ENCODE data around the gene FAM81A. TPM values are rescaled to one million over a fixed set of nuclear protein-coding genes. Genes with fewer than 3 reads are reported as not detected.
A peak's percentile ranks its signal among the peaks of the same experiment; 100 is the strongest.

FAM81A gene
- total and polyA plus RNA-seq, 2 donors (not counting 1 experiment from before 2014, with no cell fraction given): 0.24 to 0.33 TPM

DNA sequence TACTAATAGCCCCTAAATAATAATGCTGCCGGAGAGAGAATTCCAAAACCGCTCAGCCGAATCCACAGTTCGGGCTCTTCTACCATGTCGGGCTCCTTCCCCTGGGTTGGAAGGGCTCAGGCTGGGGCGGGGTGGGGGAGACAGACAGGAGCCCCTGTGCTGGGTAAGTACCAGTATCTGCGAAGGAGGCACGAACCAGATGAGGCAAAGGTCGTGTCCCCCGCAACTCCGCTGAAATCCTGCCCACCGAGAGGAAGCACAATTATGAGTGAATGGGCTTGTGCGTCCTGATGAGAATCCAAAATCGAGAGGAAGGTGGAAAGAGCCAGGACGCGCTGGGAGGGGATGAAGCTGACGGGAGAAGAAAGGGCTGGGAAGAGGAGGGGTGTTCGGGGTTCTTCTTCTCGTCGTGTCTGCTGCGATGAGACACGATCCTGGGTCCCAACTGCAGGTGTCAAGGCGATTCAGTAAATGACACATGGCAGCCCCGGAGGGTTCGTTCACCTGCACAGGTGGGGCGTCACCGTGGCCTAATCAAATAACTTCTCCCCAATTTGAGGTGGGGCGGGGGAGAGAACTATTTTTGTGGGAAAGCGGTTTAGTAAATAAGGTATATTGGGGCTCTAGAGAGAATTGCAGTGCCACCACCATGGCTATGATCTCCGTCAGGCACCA, 707 bp upstream of the FAM81A start:
- no peaks in the 10 kb centered on the region for H3K36me3 ChIP-seq (ENCODE audit: control insufficient read depth, insufficient read depth, low read length)
- no peaks in the 10 kb centered on the region for H4K20me1 ChIP-seq (ENCODE audit: control insufficient read depth, extremely low read depth, insufficient read depth, low read length)
- H3K27ac ChIP-seq (ENCODE audit: insufficient read depth, low read length): no peak overlapping the region
- no peak for DNase-seq (ENCODE audit: low read depth in 2 of 2)
- no peak overlapping the region for H3K9ac ChIP-seq (ENCODE audit: insufficient read depth, low read length)
- peaks cover 17% of the 10 kb centered on the region for H3K27me3 ChIP-seq (ENCODE audit: control insufficient read depth, insufficient read depth, low read length)
- TF ChIP-seq, protein P1, sequence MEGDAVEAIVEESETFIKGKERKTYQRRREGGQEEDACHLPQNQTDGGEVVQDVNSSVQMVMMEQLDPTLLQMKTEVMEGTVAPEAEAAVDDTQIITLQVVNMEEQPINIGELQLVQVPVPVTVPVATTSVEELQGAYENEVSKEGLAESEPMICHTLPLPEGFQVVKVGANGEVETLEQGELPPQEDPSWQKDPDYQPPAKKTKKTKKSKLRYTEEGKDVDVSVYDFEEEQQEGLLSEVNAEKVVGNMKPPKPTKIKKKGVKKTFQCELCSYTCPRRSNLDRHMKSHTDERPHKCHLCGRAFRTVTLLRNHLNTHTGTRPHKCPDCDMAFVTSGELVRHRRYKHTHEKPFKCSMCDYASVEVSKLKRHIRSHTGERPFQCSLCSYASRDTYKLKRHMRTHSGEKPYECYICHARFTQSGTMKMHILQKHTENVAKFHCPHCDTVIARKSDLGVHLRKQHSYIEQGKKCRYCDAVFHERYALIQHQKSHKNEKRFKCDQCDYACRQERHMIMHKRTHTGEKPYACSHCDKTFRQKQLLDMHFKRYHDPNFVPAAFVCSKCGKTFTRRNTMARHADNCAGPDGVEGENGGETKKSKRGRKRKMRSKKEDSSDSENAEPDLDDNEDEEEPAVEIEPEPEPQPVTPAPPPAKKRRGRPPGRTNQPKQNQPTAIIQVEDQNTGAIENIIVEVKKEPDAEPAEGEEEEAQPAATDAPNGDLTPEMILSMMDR (conservative IDR thresholded peaks at IDR 0.05 in 1 of 2, IDR thresholded peaks at IDR 0.05 in 1 of 2; ENCODE audit: low read depth in 1 of 2, low read length in 2 of 2): no peak
- TF ChIP-seq EZH2 (IDR thresholded peaks at IDR 0.05; ENCODE audit: low read length, missing control alignments): peak; percentile 49
- peak overlapping the region; percentile 6 for H2AFZ ChIP-seq (ENCODE audit: low read length)
- H3K4me3 ChIP-seq (replicated peaks in 1 of 4; ENCODE audit: control extremely low read depth in 1 of 4, insufficient read depth in 1 of 4, low read depth in 3 of 4, low read length in 4 of 4): peak overlapping the region; percentile 27 to 58 (median 42)
- peak overlapping the region; percentile 84 for H3K4me2 ChIP-seq (ENCODE audit: extremely low read depth, insufficient read depth, low read length)
- no peaks in the 10 kb centered on the region for H3K79me2 ChIP-seq (ENCODE audit: control insufficient read depth, insufficient read depth, low read length)
- H3K9me3 ChIP-seq (ENCODE audit: control insufficient read depth, insufficient read depth, low read depth, low read length): no peaks in the 10 kb centered on the region
- peaks cover 3% of the 10 kb centered on the region for H3K4me1 ChIP-seq (ENCODE audit: control insufficient read depth, extremely low read depth, insufficient read depth, low read length)

DNA sequence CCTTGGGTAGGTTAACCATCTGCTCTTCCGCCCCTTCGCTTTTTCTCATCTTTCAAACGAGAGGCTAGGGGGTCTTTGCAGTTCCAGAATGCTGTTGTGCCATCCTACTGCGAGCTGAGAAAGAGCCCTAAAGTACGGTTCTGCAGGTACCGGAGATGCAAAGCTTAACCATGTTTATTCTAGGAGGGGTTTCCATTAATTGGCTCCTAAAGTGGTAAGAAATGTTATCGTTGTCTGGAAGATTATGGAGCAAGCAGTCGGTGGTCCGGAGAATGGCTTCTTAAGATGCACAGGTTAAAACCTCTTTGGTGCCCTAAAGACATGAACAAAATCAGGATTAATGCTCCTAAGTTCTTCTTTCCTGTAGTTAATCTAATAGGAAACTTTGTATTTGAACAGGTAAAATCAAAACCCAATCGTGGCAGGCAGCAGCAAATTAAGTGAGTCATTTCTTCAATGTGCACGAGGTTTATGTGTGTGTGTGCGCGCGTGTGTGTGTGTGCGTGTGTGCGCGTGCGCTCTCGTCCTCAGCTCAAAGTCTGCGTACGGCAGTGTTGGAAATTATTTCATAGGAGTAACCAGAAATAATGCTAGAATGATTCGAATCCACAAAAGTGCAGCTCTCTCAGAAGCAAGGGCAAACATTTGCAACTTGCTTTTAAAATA, 772 bp downstream of the FAM81A start:
- peak; percentile 53 for TF ChIP-seq EZH2 (IDR thresholded peaks at IDR 0.05; ENCODE audit: low read length, missing control alignments)
- TF ChIP-seq, protein P1 (conservative IDR thresholded peaks at IDR 0.05 in 1 of 2, IDR thresholded peaks at IDR 0.05 in 1 of 2; ENCODE audit: low read depth in 1 of 2, low read length in 2 of 2): no peak
- Histone ChIP-seq H3K4me3 (replicated peaks in 1 of 4; ENCODE audit: control extremely low read depth in 1 of 4, insufficient read depth in 1 of 4, low read depth in 3 of 4, low read length in 4 of 4) (peak overlapping the region in 2 of 4 experiments; percentile 42 to 50), H3K9me3 (ENCODE audit: control insufficient read depth, insufficient read depth, low read depth, low read length) (no peaks in the 10 kb centered on the region), H3K27me3 (ENCODE audit: control insufficient read depth, insufficient read depth, low read length) (peaks cover 17% of the 10 kb centered on the region), H3K36me3 (ENCODE audit: control insufficient read depth, insufficient read depth, low read length) (no peaks in the 10 kb centered on the region), H4K20me1 (ENCODE audit: control insufficient read depth, extremely low read depth, insufficient read depth, low read length) (no peaks in the 10 kb centered on the region), H3K79me2 (ENCODE audit: control insufficient read depth, insufficient read depth, low read length) (no peaks in the 10 kb centered on the region), H3K27ac (ENCODE audit: insufficient read depth, low read length) (no peak overlapping the region), H3K4me2 (ENCODE audit: extremely low read depth, insufficient read depth, low read length) (peak overlapping the region; percentile 55), H2AFZ (ENCODE audit: low read length) (peak overlapping the region; percentile 38), H3K9ac (ENCODE audit: insufficient read depth, low read length) (no peak overlapping the region), H3K4me1 (ENCODE audit: control insufficient read depth, extremely low read depth, insufficient read depth, low read length) (peaks cover 3% of the 10 kb centered on the region)
- DNase-seq (ENCODE audit: low read depth in 2 of 2): no peak

DNA sequence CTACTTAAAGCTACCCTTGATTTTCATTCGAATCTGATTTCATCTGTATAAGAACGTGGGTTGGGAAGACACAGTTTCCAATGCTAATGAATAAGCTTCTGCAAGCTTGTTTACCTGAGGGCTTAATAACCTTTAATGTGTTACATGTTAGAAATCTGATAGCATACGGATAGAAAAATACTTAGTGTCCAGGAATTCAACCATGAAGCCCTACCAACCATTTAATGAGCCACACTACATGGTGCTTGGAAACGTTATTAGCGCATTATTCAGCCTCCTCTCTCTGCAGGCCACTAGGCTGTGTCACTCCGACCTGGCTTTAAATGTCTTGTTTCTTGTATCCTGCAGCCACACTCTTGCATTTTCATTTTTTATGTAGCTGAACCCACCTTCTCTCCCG, 1.6 kb downstream of the FAM81A start:
- Histone ChIP-seq H3K9me3 (ENCODE audit: control insufficient read depth, insufficient read depth, low read depth, low read length) (no peaks in the 10 kb centered on the region), H3K27ac (ENCODE audit: insufficient read depth, low read length) (no peak overlapping the region), H3K27me3 (ENCODE audit: control insufficient read depth, insufficient read depth, low read length) (peaks cover 17% of the 10 kb centered on the region), H3K9ac (ENCODE audit: insufficient read depth, low read length) (no peak overlapping the region), H3K36me3 (ENCODE audit: control insufficient read depth, insufficient read depth, low read length) (no peaks in the 10 kb centered on the region), H3K4me3 (replicated peaks in 1 of 4; ENCODE audit: control extremely low read depth in 1 of 4, insufficient read depth in 1 of 4, low read depth in 3 of 4, low read length in 4 of 4) (no peak overlapping the region), H3K4me2 (ENCODE audit: extremely low read depth, insufficient read depth, low read length) (no peak overlapping the region), H3K79me2 (ENCODE audit: control insufficient read depth, insufficient read depth, low read length) (no peaks in the 10 kb centered on the region), H4K20me1 (ENCODE audit: control insufficient read depth, extremely low read depth, insufficient read depth, low read length) (no peaks in the 10 kb centered on the region), H3K4me1 (ENCODE audit: control insufficient read depth, extremely low read depth, insufficient read depth, low read length) (peaks cover 3% of the 10 kb centered on the region), H2AFZ (ENCODE audit: low read length) (no peak overlapping the region)
- no peak for DNase-seq (ENCODE audit: low read depth in 2 of 2)
- TF ChIP-seq EZH2 (IDR thresholded peaks at IDR 0.05; ENCODE audit: low read length, missing control alignments): no peak
- TF ChIP-seq, protein P1 (conservative IDR thresholded peaks at IDR 0.05 in 1 of 2, IDR thresholded peaks at IDR 0.05 in 1 of 2; ENCODE audit: low read depth in 1 of 2, low read length in 2 of 2): no peak
